Neural cell (in vitro differentiated cells): ENCODE results near the gene MOB3B.

ENCODE experiments used
- CTCF ChIP-seq: fragments of 450-650 bp; IDR thresholded peaks from 2 replicates; pipeline ENCODE4 v1.5.1; 2014; ENCODE audit warnings: antibody characterized with exemption, mild to moderate bottlenecking, moderate library complexity; ENCODE audit not compliant: poor library complexity, severe bottlenecking
- EP300 ChIP-seq: fragments of 450-650 bp; conservative IDR thresholded peaks from 2 replicates; pipeline ENCODE4 v1.6.1; 2014; ENCODE audit warnings: antibody characterized with exemption, mild to moderate bottlenecking, moderate library complexity; ENCODE audit not compliant: poor library complexity, severe bottlenecking
- EZH2 ChIP-seq: fragments of 200-600, 300-800 bp; shearing (Covaris generic), sonication (generic); IDR thresholded peaks from 2 replicates; pipeline ENCODE4 v1.6.1; 2014; ENCODE audit warnings: antibody characterized with exemption, low read length, borderline replicate concordance, mild to moderate bottlenecking; ENCODE audit not compliant: insufficient read depth, poor library complexity, severe bottlenecking
- POLR2AphosphoS5 ChIP-seq: IDR thresholded peaks from 2 replicates; pipeline ENCODE4 v1.6.1; 2012
- RAD21 ChIP-seq: fragments of 450-650 bp; conservative IDR thresholded peaks from 2 replicates; pipeline ENCODE4 v1.6.1; 2014; ENCODE audit warnings: antibody characterized with exemption, mild to moderate bottlenecking, moderate library complexity
- TAF1 ChIP-seq: IDR thresholded peaks from 2 replicates; pipeline ENCODE4 v1.6.1; 2012; ENCODE audit warnings: low read depth

GRCh38 chr9:27431543-27432147 is 98.0 kb downstream of the MOB3B start:
- TF ChIP-seq POLR2AphosphoS5 (no peak), CTCF (no peak), TAF1 (no peak), EZH2 (no peak), EP300 (no peak), RAD21 (no peak)
